ENCODE data around the gene SERINC5. TPM values are rescaled to one million over a fixed set of nuclear protein-coding genes. Genes with fewer than 3 reads are reported as not detected.

Gene SERINC5
- total and polyA plus RNA-seq, 3 donors from 2014 or later, result 62.3 to 217 (median 158) TPM

DNA sequence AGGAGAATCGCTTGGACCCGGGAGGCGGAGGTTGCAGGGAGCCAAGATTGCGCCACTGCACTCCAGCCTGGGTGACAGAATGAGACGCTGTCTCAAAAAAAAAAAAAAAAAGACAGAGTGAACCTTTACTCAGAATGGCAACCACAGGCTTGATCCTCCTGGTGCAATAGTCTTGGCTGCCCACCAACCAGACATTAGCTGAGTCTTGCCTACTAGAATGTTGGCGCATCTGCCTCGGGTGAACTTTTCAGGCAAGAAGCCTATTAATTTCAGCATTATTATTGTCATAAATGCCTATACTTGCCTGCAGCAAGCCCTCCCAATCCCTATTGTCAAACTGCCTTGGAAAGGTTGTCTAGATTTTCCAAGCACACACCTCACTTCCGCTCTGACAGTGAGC, 4.2 kb downstream of the SERINC5 start:
- Histone ChIP-seq H3K27me3 (no peaks in the 10 kb centered on the region), H3K27ac (peak overlapping the region in 1 of 2 donors; percentile 2), H3K4me1 (peaks cover 43% of the 10 kb centered on the region), H3K4me3 (no peak overlapping the region), H3K36me3 (ENCODE audit: low read depth, missing control alignments) (no peaks in the 10 kb centered on the region), H3K9me3 (no peaks in the 10 kb centered on the region)
- intact Hi-C loops (cut with DNase I; ENCODE audit: low total_unique reads), result no loop called here
- 69 to 76% methylated on average over 8 of the region's 8 CpGs for WGBS, 2 donors
- DNase-seq, result no peak
- no peak for TF ChIP-seq POLR2A (IDR thresholded peaks at IDR 0.05)
- TF ChIP-seq, protein P1, sequence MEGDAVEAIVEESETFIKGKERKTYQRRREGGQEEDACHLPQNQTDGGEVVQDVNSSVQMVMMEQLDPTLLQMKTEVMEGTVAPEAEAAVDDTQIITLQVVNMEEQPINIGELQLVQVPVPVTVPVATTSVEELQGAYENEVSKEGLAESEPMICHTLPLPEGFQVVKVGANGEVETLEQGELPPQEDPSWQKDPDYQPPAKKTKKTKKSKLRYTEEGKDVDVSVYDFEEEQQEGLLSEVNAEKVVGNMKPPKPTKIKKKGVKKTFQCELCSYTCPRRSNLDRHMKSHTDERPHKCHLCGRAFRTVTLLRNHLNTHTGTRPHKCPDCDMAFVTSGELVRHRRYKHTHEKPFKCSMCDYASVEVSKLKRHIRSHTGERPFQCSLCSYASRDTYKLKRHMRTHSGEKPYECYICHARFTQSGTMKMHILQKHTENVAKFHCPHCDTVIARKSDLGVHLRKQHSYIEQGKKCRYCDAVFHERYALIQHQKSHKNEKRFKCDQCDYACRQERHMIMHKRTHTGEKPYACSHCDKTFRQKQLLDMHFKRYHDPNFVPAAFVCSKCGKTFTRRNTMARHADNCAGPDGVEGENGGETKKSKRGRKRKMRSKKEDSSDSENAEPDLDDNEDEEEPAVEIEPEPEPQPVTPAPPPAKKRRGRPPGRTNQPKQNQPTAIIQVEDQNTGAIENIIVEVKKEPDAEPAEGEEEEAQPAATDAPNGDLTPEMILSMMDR (IDR thresholded peaks at IDR 0.05), result no peak

DNA sequence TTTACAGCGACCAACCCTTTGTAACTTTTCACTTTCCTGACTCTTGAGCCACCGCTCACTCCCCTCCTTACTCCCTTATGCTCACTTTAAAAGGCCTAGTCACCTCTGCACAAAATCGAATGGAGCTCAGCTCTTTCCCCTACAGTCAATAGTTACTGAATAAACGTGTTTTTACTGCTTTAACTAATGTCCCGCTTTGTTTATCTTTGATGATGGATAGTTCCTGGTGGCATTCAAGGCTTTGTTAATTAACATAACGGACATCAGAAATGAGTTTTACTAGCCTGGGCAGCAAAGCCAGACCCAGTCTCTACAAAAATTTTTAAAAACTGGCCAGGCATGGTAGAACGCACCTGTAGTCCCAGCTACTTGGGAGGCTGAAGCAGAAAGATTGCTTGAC, 5.0 kb downstream of the SERINC5 start:
- no peak overlapping the region for H3K4me3 ChIP-seq
- peak overlapping the region in 1 of 2 donors; percentile 2 for H3K27ac ChIP-seq
- 58 to 72% methylated on average over 7 of the region's 7 CpGs for WGBS, 2 donors
- H3K9me3 ChIP-seq, result no peaks in the 10 kb centered on the region
- TF ChIP-seq, protein P1 (IDR thresholded peaks at IDR 0.05), result no peak
- TF ChIP-seq POLR2A (IDR thresholded peaks at IDR 0.05), result no peak
- DNase-seq, result no peak
- no peaks in the 10 kb centered on the region for H3K36me3 ChIP-seq (ENCODE audit: low read depth, missing control alignments)
- peaks cover 47% of the 10 kb centered on the region for H3K4me1 ChIP-seq
- intact Hi-C loops (cut with DNase I; ENCODE audit: low total_unique reads), result no loop called here
- H3K27me3 ChIP-seq, result no peaks in the 10 kb centered on the region

DNA sequence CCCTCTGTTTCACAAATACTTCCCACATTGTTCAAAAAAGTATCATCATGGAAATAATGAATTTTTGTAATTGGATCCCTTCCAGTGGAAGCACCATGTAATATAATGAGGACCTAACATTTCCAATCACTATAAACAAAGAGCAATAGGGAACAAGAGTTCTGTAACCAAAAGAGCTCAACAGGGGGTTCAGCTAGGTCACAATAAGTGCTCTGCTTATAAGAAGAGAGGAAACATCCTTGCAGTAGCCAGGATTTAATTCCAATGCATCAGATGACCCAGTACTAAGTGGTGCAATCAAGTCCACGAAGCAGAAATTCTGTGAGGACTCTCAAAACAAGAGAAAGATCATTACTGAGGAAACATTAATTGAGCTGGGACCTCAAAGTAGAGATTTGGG, 5.9 kb downstream of the SERINC5 start:
- TF ChIP-seq POLR2A (IDR thresholded peaks at IDR 0.05), result no peak
- TF ChIP-seq, protein P1 (IDR thresholded peaks at IDR 0.05), result no peak
- intact Hi-C loops (cut with DNase I; ENCODE audit: low total_unique reads), result no loop called here
- H3K27me3 ChIP-seq, result no peaks in the 10 kb centered on the region
- peaks cover 56% of the 10 kb centered on the region for H3K4me1 ChIP-seq
- DNase-seq, result no peak
- 52 to 59% methylated on average over 1 of the region's 1 CpG for whole genome bisulfite sequencing, 2 donors
- H3K36me3 ChIP-seq (ENCODE audit: low read depth, missing control alignments), result no peaks in the 10 kb centered on the region
- H3K27ac ChIP-seq, result no peak overlapping the region
- no peak overlapping the region for H3K4me3 ChIP-seq
- no peaks in the 10 kb centered on the region for H3K9me3 ChIP-seq

DNA sequence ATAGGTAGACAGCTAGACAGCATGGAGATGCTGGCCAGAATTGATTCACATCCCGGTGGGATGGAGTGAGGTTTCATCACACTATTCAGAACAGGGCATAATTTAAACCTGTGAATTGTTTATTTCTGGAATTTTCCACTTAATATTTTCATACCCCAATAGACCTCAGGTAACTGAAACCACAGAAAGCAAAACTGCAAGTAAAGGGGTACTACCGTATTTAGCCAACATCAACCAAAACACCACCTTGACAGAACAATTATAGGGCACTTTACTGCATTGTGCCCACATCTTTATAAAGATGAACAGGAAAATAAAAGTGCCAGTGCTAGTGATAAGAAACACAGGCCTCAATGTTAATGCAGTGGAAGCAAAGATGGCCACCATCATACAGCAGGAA, 7.5 kb downstream of the SERINC5 start:
- no peaks in the 10 kb centered on the region for H3K27me3 ChIP-seq
- intact Hi-C loops (cut with DNase I; ENCODE audit: low total_unique reads), result no loop called here
- H3K36me3 ChIP-seq (ENCODE audit: low read depth, missing control alignments), result no peaks in the 10 kb centered on the region
- WGBS, 2 donors, result 73 to 75% methylated on average over 2 of the region's 2 CpGs
- peak overlapping the region in 1 of 2 donors; percentile 73 for H3K27ac ChIP-seq
- no peak overlapping the region for H3K4me3 ChIP-seq
- H3K4me1 ChIP-seq, result peaks cover 54% of the 10 kb centered on the region
- no peak for DNase-seq
- H3K9me3 ChIP-seq, result no peaks in the 10 kb centered on the region
- TF ChIP-seq, protein P1 (IDR thresholded peaks at IDR 0.05), result no peak
- no peak for TF ChIP-seq POLR2A (IDR thresholded peaks at IDR 0.05)

DNA sequence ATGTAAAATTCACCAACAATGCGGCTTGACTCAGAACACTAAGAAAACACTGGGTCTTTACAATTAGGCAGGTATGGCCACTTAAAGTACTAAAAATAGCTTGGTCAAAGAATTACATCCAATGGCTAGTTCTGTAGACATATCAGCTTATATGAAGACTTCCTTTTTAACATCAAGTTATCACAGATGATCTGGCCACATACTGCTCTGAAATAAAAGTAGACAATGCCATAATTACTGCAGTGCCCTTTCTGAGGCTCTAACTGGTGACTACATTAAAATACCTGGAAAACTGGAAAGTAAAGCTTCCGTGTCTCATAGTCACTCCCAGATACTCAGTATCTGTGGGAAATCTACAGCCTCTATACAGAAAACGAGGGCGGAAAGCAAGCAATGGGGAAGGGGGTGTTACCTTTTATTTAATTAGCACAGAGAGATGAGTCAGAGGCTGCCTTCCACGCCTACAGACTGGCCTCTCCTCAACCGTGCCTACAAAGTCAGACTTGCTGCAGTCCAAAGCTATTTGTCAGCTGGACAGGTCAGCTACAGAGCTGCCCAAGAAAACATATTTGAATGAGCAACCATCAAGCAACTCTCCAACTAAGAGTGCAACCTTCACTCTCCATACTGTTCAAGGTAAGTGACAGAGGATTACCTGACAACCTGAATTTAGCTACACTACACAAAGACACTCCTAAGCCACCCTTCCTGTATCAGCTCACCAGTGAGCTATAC, 8.7 kb downstream of the SERINC5 start:
- Histone ChIP-seq H3K4me3 (no peak overlapping the region), H3K4me1 (peaks cover 45% of the 10 kb centered on the region), H3K9me3 (no peaks in the 10 kb centered on the region), H3K36me3 (ENCODE audit: low read depth, missing control alignments) (no peaks in the 10 kb centered on the region), H3K27ac (peak overlapping the region; percentile 1 to 73), H3K27me3 (no peaks in the 10 kb centered on the region)
- no peak for TF ChIP-seq POLR2A (IDR thresholded peaks at IDR 0.05)
- TF ChIP-seq, protein P1 (IDR thresholded peaks at IDR 0.05), result no peak
- peak; percentile 72 for DNase-seq
- 25% methylated on average over 6 of the region's 6 CpGs for WGBS, 2 donors
- intact Hi-C loops (cut with DNase I; ENCODE audit: low total_unique reads), result no loop called here

All from testis (tissue), 3 donors.